Measurements from ENCODE around the gene LRRC74B. TPM values are rescaled to one million over a fixed set of nuclear protein-coding genes. Genes with fewer than 3 reads are reported as not detected.

The LRRC74B gene
- total RNA-seq (2022; extraction: Qiagen RNA extraction; ENCODE audit: low read depth) = 0.05 to 0.06 TPM in 2 of 5 replicates, not detected in the others

GRCh38 chr22:21045585-21046294 lies at the start of gene LRRC74B:
LRRC74B (plus strand) TSS chr22:21045946; CDS start chr22:21045987, 41 bp downstream.

GRCh38 chr22:21001601-21002325 lies 44.0 kb upstream of the LRRC74B start, which contains the start of gene THAP7:
THAP7 (minus strand) TSS chr22:21002118; CDS start chr22:21001911, 207 bp downstream.

GRCh38 chr22:21014726-21015465 lies 30.9 kb upstream of the LRRC74B start, which contains the start of gene P2RX6:
P2RX6 (plus strand) TSS chr22:21015165; CDS start chr22:21015175, 10 bp downstream.

GRCh38 chr22:21032037-21032867 lies 13.5 kb upstream of the LRRC74B start, which contains the start of gene SLC7A4:
SLC7A4 (minus strand) TSS chr22:21032561; CDS start chr22:21031812, 749 bp downstream.

Other genes with a start within 250 kb of the LRRC74B start
- 20.3 to 23.6 TPM (median 22.0 TPM) in 5 replicates for gene PI4KA, start 187.1 kb upstream of the LRRC74B start, total RNA-seq (2022; extraction: Qiagen RNA extraction; ENCODE audit: low read depth)
- gene SNAP29, start 186.9 kb upstream of the LRRC74B start, total RNA-seq (2022; extraction: Qiagen RNA extraction; ENCODE audit: low read depth) = 14.2 to 20.6 TPM (median 18.7 TPM) in 5 replicates
- gene CRKL, start 128.5 kb upstream of the LRRC74B start, total RNA-seq (2022; extraction: Qiagen RNA extraction; ENCODE audit: low read depth) = 24.6 to 26.6 TPM (median 25.4 TPM) in 5 replicates
- 2.4 to 4.2 TPM (median 3.4 TPM) in 5 replicates for gene AIFM3, start 78.7 kb upstream of the LRRC74B start, total RNA-seq (2022; extraction: Qiagen RNA extraction; ENCODE audit: low read depth)
- 11.3 to 20.2 TPM (median 18.6 TPM) in 5 replicates for gene LZTR1, start 63.6 kb upstream of the LRRC74B start, total RNA-seq (2022; extraction: Qiagen RNA extraction; ENCODE audit: low read depth)
- 16.9 to 28.1 TPM (median 23.8 TPM) in 5 replicates for gene THAP7, start 43.8 kb upstream of the LRRC74B start, total RNA-seq (2022; extraction: Qiagen RNA extraction; ENCODE audit: low read depth)
- gene P2RX6, start 30.8 kb upstream of the LRRC74B start, total RNA-seq (2022; extraction: Qiagen RNA extraction; ENCODE audit: low read depth) = 0.56 to 0.94 TPM (median 0.86 TPM) in 5 replicates
- not detected in 5 replicates for gene SLC7A4, start 13.4 kb upstream of the LRRC74B start, total RNA-seq (2022; extraction: Qiagen RNA extraction; ENCODE audit: low read depth)

All from A549 treated with DMSO at 1 μM for 4 hours (cell line).